Measurements from ENCODE around the gene ATOH8. TPM values are rescaled to one million over a fixed set of nuclear protein-coding genes. Genes with fewer than 3 reads are reported as not detected.

Gene ATOH8
- total RNA-seq (2022; extraction: Qiagen RNA extraction) = 12.7 to 16.8 TPM (median 16.4 TPM) in 5 replicates

GRCh38 chr2:85753525-85754312 lies at the start of gene ATOH8:
Gene ATOH8, plus strand, starts transcription at chr2:85753991. Its CDS starts 199 bp downstream, at chr2:85754190.

Other genes starting within 250 kb of the ATOH8 start
- 536 to 569 TPM (median 559 TPM) in 5 replicates for gene MAT2A, start 214.8 kb upstream of the ATOH8 start, total RNA-seq (2022; extraction: Qiagen RNA extraction)
- 34.5 to 45.3 TPM (median 44.6 TPM) in 5 replicates for gene GGCX, start 192.5 kb upstream of the ATOH8 start, total RNA-seq (2022; extraction: Qiagen RNA extraction)
- 15.7 to 19.5 TPM (median 18.1 TPM) in 5 replicates for gene VAMP8, start 176.4 kb upstream of the ATOH8 start, total RNA-seq (2022; extraction: Qiagen RNA extraction)
- gene VAMP5, start 169.6 kb upstream of the ATOH8 start, total RNA-seq (2022; extraction: Qiagen RNA extraction) = 0.22 TPM in 1 of 5 replicates, not detected in the others
- 186 to 196 TPM (median 192 TPM) in 5 replicates for gene RNF181, start 158.2 kb upstream of the ATOH8 start, total RNA-seq (2022; extraction: Qiagen RNA extraction)
- gene TMEM150A, start 151.3 kb upstream of the ATOH8 start, total RNA-seq (2022; extraction: Qiagen RNA extraction) = 11.9 to 16.0 TPM (median 15.1 TPM) in 5 replicates
- 21.8 to 28.5 TPM (median 26.7 TPM) in 5 replicates for gene C2orf68, start 141.9 kb upstream of the ATOH8 start, total RNA-seq (2022; extraction: Qiagen RNA extraction)
- gene USP39, start 137.8 kb upstream of the ATOH8 start, total RNA-seq (2022; extraction: Qiagen RNA extraction) = 69.7 to 72.2 TPM (median 70.4 TPM) in 5 replicates
- gene SFTPB, start 85.8 kb upstream of the ATOH8 start, total RNA-seq (2022; extraction: Qiagen RNA extraction) = 0.05 to 0.53 TPM (median 0.09 TPM) in 5 replicates
- gene GNLY, start 59.6 kb upstream of the ATOH8 start, total RNA-seq (2022; extraction: Qiagen RNA extraction) = 0.23 to 0.30 TPM in 2 of 5 replicates, not detected in the others
- gene ST3GAL5, start 135.0 kb downstream of the ATOH8 start, total RNA-seq (2022; extraction: Qiagen RNA extraction) = 27.8 to 39.0 TPM (median 34.7 TPM) in 5 replicates